ENCODE measurements around the gene BLOC1S1. TPM values are rescaled to one million over a fixed set of nuclear protein-coding genes. Genes with fewer than 3 reads are reported as not detected.

Gene BLOC1S1
- total and polyA plus RNA-seq, 8 donors, result 69.4 to 123 (median 77.1) TPM

DNA sequence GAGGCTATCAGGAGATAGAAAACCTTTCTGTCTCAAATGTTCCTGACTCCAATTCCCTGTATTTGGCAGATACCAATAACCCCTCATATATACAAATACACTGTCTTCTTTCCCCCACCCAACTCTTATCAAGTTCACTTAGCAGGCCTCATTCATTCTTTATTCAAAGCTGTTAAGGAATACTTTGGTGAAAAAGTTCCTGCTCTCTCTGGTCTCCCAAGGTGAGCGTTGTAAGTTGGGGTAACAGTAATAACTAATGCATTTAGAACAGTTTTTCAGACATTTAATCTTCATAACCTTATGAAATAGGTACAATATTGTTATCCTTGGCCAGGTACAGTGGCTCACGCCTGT is 23.2 kb downstream of the BLOC1S1 start:
- Histone ChIP-seq H3K27ac (peak overlapping the region in 1 of 2 donors; percentile 82), H3K9me3 (no peaks in the 10 kb centered on the region), H3K4me1 (peaks cover 8 to 28% of the 10 kb centered on the region in 2 donors), H3K36me3 (no peaks in the 10 kb centered on the region), H3K4me3 (peak overlapping the region in 1 of 2 donors; percentile 48), H3K27me3 (peaks cover 0 to 21% of the 10 kb centered on the region in 2 donors)
- TF ChIP-seq, protein P1, sequence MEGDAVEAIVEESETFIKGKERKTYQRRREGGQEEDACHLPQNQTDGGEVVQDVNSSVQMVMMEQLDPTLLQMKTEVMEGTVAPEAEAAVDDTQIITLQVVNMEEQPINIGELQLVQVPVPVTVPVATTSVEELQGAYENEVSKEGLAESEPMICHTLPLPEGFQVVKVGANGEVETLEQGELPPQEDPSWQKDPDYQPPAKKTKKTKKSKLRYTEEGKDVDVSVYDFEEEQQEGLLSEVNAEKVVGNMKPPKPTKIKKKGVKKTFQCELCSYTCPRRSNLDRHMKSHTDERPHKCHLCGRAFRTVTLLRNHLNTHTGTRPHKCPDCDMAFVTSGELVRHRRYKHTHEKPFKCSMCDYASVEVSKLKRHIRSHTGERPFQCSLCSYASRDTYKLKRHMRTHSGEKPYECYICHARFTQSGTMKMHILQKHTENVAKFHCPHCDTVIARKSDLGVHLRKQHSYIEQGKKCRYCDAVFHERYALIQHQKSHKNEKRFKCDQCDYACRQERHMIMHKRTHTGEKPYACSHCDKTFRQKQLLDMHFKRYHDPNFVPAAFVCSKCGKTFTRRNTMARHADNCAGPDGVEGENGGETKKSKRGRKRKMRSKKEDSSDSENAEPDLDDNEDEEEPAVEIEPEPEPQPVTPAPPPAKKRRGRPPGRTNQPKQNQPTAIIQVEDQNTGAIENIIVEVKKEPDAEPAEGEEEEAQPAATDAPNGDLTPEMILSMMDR (IDR thresholded peaks at IDR 0.05), result peak in 1 of 2 donors; percentile 4
- intact Hi-C loops (cut with DNase I), result no loop called here
- no peak for ATAC-seq
- DNase-seq, result no peak

DNA sequence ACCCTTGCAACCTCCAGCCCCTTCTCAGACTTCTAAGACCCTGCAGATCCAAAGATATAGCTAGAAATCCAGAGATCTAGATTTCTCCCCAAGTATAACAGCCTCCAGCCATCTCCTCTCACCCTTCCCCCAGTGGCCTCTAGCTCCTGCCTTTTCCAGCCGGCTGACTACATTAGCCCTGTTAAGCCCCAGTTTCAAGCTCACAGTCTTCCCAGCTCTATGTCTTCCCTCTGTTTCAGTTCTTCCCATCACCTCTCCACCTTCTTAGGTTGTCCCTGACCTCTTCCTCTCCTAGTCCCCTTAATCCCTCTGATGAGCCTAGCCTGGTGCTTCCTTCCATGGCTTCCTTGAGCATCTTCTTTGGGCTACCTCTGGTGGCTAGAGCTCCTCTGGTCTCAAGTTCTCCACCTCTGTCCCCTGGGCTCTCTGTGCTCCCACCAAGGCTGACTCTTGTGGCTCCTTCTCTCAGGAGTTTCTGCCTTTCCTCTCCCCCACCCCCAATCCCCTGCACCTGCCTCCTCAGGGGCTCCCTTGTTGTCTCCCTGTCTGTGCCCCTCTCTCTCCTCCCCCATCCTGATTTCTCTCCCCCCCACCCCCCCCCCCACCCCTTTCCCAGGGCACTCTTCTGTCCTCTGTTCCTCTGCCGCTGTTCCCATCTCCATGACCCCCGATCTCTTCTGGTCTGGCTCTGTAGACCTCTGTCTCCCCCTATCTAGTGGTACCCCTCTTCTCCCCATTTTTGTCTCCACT is 26.3 kb downstream of the BLOC1S1 start:
- peak overlapping the region in 1 of 2 donors; percentile 26 for H3K27ac ChIP-seq
- TF ChIP-seq, protein P1 (IDR thresholded peaks at IDR 0.05), result no peak
- DNase-seq, result peak in 1 of 4 donors; percentile 60
- H3K4me3 ChIP-seq, result peak overlapping the region in 1 of 2 donors; percentile 50
- H3K9me3 ChIP-seq, result no peaks in the 10 kb centered on the region
- ATAC-seq, result no peak
- peaks cover 10 to 36% of the 10 kb centered on the region in 2 donors for H3K4me1 ChIP-seq
- H3K27me3 ChIP-seq, result peaks cover 0 to 29% of the 10 kb centered on the region in 2 donors
- no peaks in the 10 kb centered on the region for H3K36me3 ChIP-seq
- intact Hi-C loops (cut with DNase I), result loop anchor here in 1 of 2 donors (5.0 to 10.0 kb wide), 2 partner anchors 63 to 195 kb away; no protein-coding TSS in a partner anchor

- peaks cover 7 to 28% of the 10 kb centered on the region in 2 donors for H3K4me1 ChIP-seq
- DNase-seq (peak; percentile 75 to 91 (median 83)), ATAC-seq (peak; percentile 52)
- H3K27ac ChIP-seq, result peak within 1 kb of the TSS; percentile 60 to 73
- intact Hi-C loops (cut with DNase I), result loop anchor here in 1 of 2 donors (5.0 to 10.0 kb wide), 2 partner anchors 62 to 194 kb away; no protein-coding TSS in a partner anchor
- H3K9me3 ChIP-seq, result no peaks in the 10 kb centered on the region
- H3K4me3 ChIP-seq, result peak within 1 kb of the TSS; percentile 50 to 65
- TF ChIP-seq, protein P1 (IDR thresholded peaks at IDR 0.05), result no peak
- peaks cover 0 to 29% of the 10 kb centered on the region in 2 donors for H3K27me3 ChIP-seq
- no peaks in the 10 kb centered on the region for H3K36me3 ChIP-seq
Observed at GRCh38 chr12:55742719-55743405, 27.0 kb downstream of the BLOC1S1 start, which contains the start of gene GDF11. Gene GDF11 (plus strand): TSS chr12:55743122. CDS start chr12:55743317, 195 bp downstream.

GRCh38 chr12:55743406-55744339 is 27.8 kb downstream of the BLOC1S1 start:
- intact Hi-C loops (cut with DNase I), result loop anchor here in 1 of 2 donors (5.0 to 10.0 kb wide), 2 partner anchors 61 to 194 kb away; no protein-coding TSS in a partner anchor
- ATAC-seq (peak; percentile 58), DNase-seq (peak; percentile 57 to 88 (median 74))
- peak overlapping the region; percentile 60 to 73 for H3K27ac ChIP-seq
- TF ChIP-seq, protein P1 (IDR thresholded peaks at IDR 0.05), result no peak
- H3K4me3 ChIP-seq, result peak overlapping the region; percentile 50 to 65
- H3K9me3 ChIP-seq, result no peaks in the 10 kb centered on the region
- H3K27me3 ChIP-seq, result peaks cover 0 to 29% of the 10 kb centered on the region in 2 donors
- H3K4me1 ChIP-seq, result peaks cover 4 to 20% of the 10 kb centered on the region in 2 donors
- H3K36me3 ChIP-seq, result peaks cover 0 to 4% of the 10 kb centered on the region in 2 donors
